Stimulated activated CD4-positive, alpha-beta T cell treated with anti-CD3 and anti-CD28 coated beads, Interleukin-15, amount 100 ng/mL, for 1 hour (primary cell): Measurements from ENCODE around the gene CHRM4.

ENCODE experiments used
- DNase-seq, 2 donors: peaks; one replicate each; pipeline ENCODE4 v3.0.0-alpha.2; 2020; ENCODE audit warnings: low read depth in 1 of 2, low spot score in 1 of 2

CHRM4 gene

DNA sequence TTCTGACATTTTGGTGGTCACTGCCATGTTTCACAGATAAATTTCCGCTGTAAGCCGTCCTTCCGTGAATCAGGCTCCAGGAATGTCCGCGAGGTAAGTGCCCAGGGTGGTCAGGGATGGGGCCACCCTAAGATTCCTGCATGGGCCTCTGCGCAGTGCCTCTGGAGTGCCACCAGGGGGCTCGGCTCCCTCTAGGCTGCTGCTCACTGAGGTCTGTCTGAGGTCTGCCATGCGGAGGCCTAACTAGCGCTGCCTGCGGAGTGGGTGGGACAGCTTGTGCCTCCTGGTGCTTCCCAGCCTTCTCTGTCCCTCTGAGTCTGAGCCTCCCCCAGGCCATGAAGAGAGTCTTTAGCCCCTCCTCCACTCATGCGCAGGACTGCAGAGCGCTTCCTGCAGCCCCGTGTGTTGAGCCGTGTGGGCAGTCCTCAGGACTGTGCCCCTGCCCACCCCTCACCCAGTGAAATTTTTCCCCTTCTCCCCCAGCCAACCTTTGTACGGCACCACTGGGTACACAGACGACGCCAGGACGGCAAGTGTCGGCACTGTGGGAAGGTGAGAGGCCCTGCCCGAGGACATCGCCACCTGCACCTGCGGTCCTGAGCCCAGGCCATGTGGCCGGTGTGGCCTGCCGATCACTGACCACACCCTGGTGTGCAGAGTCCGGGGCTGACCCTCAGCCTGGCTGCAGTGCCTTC is 22.0 kb downstream of the CHRM4 start:
- DNase-seq, result no peak

DNA sequence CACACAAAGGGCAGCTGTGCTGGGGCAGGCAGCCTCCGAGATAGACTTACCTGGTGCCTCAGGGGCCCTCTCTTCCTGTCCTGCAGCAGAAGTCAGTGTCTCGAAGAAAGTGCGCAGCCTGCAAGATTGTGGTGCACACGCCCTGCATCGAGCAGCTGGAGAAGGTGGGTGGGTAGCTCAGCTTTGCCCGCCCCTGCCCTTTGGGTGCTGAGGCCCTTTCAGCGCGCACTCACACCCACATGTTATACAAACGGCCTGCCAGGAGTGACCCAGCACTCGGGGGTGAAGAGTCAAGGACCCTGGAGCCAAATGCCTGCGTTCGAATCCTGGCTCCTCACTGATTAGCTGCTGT is 23.7 kb downstream of the CHRM4 start:
- DNase-seq, result no peak

DNA sequence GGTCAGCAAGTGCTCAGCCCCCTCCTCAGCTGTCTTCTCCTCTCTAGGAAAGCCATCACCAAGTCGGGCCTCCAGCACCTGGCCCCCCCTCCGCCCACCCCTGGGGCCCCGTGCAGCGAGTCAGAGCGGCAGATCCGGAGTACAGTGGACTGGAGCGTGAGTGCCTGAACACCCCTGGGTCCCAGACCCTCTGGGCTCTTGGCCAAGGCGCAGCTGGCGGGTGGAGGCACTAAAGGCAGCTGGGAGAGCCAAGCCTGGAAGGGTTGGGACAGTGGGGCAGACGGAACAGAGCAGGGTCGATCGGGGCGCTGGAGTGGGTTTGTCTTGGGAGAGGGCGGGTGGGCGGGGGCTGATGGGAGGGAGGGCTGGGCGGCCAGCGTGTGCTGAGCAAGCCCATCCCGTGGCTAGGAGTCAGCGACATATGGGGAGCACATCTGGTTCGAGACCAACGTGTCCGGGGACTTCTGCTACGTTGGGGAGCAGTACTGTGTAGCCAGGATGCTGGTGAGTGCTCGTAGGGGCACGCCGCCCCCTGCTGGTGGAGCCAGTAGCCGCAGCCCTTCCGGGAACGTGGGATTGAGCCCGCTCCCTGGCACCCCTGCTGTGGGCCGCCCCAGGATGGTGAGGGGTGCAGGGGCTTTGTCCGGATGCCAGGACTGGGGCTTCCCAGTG is 24.2 kb downstream of the CHRM4 start:
- peak; percentile 61 to 69 for DNase-seq

DNA sequence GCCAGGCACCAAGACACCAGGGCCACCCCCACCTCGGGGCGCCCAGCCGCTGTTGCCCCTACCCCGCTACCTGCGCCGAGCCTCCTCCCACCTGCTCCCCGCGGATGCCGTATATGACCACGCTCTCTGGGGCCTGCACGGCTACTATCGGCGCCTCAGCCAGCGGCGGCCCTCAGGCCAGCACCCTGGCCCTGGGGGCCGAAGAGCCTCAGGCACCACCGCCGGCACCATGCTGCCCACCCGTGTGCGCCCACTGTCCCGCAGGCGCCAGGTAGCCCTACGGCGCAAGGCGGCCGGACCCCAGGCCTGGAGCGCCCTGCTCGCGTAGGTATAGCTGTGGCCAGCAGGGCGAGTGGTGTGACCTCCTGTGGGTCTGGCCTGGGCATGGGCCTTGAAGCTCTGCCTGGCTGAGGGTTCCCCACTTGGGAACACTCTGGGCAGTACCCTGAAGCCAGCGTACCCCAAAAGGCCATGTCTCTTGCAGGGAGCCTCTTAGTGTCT is 24.9 kb downstream of the CHRM4 start:
- DNase-seq, result no peak

DNA sequence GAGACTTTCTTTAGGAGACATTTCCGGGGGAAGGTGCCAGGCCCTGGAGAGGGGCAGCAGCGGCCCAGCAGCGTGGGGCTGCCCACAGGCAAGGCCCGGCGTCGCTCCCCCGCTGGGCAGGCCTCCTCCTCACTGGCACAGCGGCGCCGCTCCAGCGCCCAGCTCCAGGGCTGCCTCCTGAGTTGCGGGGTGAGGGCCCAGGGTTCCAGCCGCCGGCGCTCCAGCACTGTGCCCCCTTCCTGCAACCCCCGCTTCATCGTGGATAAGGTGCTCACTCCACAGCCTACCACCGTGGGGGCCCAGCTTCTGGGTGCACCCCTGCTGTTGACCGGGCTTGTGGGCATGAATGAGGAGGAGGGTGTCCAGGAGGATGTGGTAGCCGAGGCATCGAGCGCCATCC is 25.3 kb downstream of the CHRM4 start:
- DNase-seq, result no peak

DNA sequence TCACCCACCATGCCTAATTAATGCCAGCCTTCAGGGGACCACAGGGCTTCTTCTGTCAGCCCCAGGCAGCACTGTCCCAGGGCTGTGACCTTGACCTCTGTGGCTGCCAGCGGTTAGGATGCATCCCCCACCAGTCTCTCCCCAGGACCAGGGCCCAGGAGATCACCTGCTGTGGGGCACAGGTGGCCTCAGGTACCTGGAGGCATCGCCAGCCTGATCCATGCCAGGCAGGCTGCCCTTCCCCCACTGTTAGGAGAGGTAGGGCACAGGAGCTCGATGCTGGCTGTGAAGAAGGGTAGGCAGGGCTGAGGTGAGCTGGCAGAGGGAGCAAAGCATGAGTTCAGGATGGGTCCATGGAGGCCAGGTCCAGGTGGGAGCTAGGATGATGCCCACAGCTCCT is 26.8 kb downstream of the CHRM4 start:
- DNase-seq, result no peak

DNA sequence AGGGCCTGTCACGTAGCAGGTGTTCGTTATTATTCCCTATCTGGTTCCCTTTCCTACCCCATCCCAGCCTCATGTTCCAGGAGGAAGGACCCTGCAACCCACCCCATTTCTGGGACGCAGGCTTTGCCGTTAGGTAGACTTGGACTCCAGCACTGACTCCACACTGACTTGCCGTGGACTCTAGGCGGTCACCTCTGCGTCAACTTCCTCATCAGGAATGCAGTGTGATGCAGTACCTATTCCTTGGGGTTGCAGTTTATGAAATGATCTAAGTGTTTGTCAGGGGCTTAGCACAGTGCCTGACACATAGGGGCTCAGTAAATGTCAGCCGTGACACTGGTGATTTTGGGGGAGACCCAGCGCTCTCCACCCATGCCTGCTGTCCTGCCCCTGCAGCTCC is 27.5 kb downstream of the CHRM4 start:
- DNase-seq, result no peak

DNA sequence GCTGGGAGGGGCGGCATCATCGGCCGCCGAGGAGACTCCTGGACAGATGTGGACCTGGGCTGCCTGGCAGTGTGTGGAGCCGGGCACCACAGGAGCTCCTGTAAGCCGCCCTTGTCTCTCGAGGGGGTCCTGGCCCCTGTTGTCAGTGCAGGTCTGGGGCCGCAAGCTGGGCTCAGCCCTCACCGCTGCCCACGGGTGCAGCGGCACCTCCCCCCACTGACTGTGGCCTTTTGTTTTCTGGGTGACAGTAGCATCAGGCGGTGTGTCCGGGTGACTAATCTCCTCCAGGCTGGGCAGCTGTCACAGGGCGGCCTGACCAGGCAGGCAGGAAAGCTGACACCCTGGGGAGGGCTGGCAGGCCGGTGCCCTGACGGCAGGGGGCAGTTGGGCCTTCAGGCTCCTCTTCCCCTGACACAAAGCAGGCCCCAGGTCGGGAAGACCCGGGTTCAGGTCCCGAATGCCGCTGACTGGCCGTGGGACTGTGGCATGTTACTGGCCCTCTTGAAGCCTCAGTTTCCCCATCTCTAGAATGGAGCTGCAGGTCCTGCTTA is 28.0 kb downstream of the CHRM4 start:
- no peak for DNase-seq

DNA sequence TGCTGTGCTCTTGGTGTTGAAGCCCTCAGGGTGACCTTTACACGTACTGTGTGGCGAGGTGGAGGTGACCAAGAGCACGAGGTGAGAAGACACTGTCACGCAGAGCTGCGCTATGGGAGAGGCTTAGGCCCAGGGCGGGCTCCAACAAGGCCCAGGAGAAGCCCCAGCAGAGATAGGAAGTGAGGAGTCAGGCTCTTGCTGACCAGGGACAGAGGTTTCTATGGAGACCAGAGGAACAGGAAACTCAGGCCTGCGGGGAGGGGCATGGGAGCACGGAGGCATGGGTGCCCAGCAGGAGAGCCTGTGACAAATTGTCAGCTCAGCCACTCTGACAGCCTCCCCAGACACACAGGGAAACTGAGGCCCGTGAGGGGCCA is 28.6 kb downstream of the CHRM4 start:
- DNase-seq, result no peak

DNA sequence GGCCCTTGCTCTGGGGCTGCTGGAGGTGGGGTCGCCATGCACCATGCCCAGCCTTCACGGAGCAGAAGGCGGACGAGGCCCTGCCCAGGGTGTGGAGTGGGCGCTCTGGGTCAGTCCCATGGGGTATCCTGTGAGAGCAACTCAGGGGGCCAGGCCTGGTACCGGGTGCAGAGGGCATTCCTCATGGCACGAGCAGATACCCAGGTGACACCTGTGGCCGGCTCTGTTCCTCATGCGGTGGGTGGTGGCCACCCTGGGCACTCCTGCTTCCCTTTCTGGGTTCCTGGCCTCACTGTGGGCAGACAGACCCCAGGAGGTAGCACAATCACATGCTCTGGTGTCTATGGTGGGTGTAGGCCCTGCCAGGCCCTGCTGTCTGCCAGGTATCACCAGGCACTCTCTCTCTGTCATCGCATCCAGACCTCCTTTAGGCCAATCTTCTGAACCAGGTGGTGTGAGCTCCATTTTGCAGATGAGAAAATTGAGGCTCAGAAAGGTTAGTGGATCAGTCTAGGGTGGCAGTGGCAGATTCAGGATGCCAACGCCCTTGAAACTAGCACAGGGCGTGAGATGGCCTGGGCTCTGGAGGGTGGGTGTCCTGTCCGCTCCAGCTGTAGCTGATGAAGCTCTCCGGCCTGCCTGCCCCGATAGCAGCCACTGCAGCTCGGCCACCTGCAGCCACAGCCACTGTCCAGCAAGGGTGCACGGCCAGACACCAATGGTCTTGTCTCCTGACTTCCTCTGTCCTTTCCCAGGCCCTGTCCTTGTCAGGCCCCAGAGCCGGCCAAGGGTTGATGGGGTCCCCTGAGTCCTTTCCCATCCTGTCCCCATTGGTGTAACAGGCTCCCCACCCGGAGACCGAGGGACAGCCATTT is 29.2 kb downstream of the CHRM4 start:
- no peak for DNase-seq

DNA sequence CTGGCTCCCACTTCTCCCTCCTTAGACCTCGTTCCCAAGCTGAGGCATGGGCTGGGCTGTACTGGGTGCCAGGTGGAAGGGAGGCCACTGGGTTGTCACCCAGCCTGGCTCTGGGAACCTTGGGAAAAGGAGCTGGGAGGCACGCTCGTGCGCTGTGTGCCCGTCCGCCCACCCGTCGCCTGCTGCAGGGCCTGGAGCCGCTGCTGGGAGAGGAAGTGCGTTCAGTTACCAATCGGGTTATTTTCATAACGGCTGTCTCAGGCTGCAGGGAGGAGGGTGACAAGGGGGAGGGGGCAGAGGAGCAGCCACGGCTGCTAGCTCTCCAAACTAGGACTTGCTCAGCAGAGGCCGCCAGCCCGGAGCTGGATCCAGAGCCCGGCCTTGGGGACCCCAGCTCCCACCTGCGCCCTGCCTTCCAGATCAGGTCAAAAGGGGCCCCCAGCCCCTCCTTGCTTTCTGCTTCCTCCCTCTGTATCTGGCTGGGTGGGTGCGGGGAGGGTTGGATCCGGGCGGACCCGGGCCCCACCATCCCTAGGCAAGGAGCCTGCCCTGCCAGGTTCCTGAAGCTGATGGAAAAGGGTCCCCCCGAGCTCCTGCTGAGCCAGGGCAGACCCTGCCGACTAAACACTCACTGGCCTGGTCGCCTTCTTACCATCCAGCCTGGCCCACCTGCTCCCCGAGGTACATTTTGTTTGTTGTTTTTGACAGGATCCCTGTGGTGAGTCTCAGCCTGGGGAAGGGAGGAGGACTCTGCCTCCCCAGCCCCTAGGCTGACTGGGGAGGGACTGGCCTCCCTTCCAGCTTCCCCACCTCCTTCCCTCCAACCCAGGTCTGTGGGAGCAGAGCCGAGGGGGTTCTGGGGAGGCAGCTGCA is 30.1 kb downstream of the CHRM4 start:
- peak; percentile 34 to 49 for DNase-seq

DNA sequence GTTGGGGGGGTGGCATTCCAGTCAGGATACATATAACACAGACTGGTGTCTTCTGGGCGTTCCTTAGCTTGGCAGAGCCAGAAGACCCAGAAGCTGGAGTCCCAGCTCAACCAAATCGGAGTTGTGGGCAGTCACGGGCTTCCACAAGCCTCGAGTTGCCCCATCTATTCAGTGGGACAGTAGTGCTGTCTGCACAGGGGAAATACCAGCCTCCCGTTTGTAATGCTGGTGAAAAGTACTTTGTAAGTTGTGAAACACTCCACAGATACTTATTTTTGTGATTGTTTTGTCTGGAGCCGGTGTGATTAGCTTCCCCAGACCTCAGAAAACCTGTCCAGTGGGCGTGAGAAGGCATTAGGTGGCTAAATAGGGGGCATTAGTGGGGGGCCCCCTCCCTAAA is 30.7 kb downstream of the CHRM4 start:
- no peak for DNase-seq

DNA sequence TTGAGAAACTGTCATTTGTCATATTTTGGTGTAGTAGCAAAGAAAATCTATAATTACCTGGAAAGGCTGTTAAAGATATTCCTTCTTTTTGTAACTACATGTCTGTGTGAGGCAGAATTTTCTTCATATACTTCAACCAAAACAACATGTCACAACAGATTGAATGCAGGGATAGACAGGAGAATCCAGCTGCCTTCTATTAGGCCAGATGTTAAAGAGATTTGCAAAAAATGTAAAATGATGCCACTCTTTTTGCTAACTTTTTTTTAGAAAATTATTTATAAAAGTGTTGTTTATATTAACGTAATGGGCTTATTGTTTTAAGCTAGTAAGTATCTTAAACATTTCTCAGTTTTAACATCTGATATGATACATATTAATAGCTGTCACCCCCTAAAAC is 31.6 kb downstream of the CHRM4 start:
- no peak for DNase-seq

DNA sequence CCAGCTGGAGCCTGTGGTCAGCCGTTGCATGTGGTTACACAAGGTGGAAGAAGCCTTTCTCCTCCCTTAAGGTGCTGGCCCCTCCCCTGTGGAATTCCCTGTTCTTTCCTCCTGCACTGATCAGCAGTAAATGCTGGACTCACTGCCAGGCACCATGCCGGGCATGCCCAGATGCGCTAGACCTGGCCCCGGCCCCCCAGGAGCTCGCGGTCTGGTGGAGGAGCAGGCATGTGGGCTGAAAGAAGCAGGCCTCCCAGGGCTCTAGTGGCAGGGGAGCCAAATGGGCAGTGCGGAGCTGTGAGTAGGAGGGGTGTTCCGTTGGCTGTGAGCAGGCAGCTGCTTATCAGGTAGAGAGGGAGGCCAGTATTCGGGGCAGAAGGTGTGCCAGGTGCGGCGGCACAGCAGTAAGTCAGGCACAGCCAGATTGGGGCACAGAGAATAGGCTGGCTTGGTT is 34.1 kb downstream of the CHRM4 start:
- no peak for DNase-seq

DNA sequence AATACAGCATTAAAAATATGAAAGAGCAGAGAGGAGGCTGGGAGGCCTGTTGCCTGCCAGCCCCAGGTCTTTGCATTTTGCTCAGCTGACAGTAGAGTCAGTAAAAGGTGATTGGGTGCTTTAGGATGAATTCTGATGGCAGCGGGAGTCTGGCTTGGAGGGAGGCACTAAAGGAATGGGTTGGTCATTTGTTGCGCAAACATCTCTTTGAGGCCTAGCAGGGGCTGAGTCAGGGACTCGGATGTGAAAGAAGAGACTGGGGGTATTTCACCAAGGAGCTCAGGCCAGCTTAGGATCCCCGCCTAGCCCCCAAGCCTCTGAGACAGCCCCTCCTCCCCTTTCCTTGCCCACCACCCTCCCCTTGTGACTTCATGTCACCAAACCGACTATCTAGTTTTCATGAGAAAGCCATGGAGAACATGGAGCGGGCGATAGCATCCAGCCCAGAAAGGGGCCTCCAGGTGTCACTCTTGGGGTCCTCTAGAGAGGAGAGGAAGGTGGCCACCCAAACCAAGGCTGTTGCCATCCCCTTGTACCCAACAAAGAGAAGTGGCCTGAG is 34.6 kb downstream of the CHRM4 start:
- no peak for DNase-seq

DNA sequence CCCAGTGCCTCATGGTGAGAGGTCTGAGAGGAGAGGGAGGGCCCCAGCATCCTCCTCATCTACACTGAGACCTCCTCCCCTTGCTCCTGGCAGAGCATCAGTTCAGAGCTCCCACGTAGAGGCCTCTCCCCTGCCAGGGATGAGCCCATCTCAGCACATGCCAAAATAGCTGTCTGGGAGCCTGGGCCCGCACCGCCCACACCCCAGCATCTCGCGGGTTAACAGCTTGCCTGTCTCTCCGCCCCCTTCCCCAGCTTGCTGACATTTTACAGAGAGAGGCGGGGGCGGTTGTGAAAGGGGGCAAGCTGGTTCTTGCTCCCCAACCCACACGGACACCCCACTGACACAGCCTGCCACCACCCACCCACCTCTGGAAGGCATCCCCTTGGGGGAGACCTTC is 37.9 kb downstream of the CHRM4 start:
- no peak for DNase-seq

DNA sequence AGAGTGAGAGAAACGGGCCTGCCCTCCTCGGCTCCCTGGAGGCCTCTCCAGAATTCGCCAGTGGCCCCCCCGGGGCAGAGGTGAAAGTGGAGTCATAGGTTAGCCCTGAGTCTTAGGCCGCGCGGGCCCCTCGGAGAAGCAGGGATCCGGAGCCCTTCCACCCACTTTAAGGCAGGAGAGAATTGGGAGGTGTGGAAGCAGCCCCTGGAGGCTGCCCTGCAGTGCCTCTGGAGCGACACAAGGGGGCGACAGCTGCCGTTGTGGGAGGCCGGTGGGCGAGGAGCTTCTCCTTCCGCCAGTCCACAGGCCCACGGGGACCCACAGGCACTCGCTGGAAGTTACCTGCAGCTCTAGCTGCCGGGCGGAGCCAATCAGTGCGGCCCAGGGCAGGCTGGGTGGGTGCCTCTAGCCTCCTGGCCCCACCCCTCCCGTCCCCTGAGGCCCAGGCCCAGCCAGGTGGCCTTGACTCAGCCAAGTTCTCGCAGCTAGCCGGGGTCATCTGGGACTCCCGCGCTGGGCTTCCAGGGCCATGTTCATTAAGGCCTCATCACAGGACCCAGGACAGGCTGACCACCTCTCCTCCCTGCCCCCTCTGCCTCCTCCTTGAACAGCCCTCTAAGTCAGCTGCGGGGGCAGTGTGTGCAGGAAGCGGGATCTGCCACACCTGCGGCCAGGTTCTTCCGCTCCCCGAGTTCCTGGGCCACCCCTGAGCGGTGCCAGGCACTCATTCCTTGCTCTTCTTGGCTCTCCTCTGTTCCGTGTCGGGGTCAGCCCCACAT is 39.3 kb downstream of the CHRM4 start:
- DNase-seq, result peak; percentile 58 to 60

DNA sequence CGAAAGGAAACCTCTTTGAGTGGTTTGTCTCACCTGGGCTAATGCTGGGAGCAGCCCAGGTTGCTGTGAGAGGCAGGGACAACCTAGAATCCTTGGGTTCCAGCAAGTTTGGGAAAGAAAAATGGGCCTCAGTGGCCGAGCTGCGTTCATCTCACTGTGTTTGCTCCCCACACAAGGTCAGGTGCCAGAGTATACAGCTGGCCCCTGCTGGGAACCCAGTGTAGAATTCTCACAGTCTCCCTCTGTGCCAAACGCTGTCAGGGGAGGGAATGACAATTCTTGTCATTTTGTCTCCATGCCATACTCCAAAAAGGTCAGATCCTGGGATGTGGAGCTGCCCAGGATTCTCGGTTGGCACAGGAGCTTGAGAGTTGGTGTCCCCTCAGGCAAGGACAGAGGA is 40.0 kb downstream of the CHRM4 start:
- no peak for DNase-seq

DNA sequence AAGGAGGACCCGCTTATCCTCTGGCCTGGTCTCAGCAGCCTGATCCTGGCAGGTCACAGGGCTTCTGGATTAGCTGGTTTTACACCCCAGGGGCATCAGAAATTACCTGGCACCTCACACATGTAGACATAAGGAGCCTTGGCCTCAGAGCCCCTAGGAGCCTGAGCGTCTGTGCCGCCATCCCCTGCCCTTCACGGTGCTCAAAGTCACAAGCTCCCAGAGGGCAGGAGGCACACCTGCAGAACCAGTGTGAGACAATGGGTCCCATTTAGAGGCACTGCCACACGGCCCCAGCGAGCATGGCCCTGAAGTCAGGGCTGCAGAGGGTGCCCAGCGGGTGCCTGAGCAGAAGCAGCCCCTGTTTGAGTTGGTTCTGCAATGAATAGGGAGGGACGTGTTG is 40.4 kb downstream of the CHRM4 start:
- DNase-seq, result no peak

DNA sequence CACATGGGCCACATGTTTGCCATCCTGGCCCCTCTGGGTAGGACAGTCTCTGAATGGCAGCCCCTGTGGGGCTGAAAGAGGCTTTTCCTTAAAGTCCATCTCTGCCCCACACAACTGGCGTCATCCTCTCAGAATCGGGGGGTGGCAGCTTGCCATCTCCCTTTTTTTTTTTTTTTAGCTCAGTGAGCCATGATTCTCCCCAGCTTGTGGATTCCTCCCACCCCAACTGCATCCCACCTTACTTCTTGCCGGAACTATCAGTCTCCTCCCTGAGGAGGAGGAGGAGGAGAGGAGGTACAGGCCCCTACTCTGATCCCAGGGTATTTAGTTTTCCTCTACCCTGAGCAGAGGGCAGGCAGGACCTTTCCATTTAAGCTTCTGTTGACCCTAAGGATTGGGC is 40.9 kb downstream of the CHRM4 start:
- DNase-seq, result no peak
